ENCODE data around the gene TTC21A.

DNA sequence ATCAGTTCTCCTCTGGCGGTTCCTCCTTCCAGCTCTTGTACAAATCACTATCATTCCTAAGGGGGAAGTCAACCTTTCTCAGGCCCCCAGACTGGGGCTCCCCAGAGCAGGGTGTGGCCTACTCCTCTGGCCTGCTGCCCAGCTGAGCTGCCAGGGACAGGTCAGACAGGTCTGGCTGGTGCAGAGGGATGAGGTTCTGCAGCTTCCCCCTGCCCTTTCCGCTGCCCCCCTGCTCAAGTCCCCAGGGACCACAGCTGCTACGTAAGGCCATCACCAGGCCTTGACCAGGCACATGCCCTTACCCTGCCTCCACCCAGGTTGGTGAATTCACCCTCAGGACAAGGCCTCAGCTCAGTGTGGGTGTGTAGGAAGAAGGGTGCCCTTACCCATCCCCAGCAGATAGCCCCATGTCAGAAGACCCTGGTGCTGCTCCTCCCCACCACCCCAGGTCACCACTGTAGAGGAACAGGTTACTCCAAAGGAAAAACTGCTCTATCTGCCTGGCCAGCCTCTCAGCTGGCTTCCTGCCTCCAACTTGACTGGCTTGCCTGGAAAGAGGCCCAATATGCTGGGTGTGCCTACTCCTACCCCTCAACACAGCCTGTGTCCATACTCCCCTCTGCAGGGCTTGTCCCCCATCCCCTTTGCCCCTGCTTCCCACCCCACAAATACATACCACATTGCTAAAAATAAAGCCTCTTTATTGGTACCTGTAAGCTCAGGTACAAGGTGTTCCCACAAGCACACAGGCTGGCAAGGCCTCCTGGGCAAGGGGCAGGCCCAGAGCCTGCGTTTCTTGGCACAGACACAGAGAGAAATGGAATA, 33.9 kb downstream of the TTC21A start:
- TF ChIP-seq CTCF (IDR thresholded peaks at IDR 0.05) (no peak), POLR2A (IDR thresholded peaks at IDR 0.05) (no peak)
